Prostate gland (tissue), 2 donors: ENCODE measurements around the gene DOK6. TPM values are rescaled to one million over a fixed set of nuclear protein-coding genes. Genes with fewer than 3 reads are reported as not detected.

Experiments
- DNase-seq: peaks from one replicate; pipeline ENCODE4 v3.0.0-alpha.2; 2019; ENCODE audit warnings: low spot score
- H3K27ac ChIP-seq, 2 donors: fragments of 200-600 bp; sonication (generic); 2 replicates each; pipeline ENCODE4 v1.5.1; 2017 to 2019
- H3K27me3 ChIP-seq: fragments of 200-600 bp; sonication (generic); replicated peaks from 2 replicates; pipeline ENCODE4 v1.5.1; 2019; ENCODE audit not compliant: insufficient read depth
- H3K36me3 ChIP-seq, 2 donors: fragments of 200-600 bp; sonication (generic); 1 replicate in 1 of 2; 2 replicates in 1 of 2; pipeline versions ENCODE4 v1.5.1 to v1.8.1; 2017 to 2019
- H3K4me1 ChIP-seq: fragments of 200-600 bp; sonication (generic); replicated peaks from 2 replicates; pipeline ENCODE4 v1.5.1; 2019
- H3K4me3 ChIP-seq, 2 donors: fragments of 200-600 bp; sonication (generic); 2 replicates each; pipeline ENCODE4 v1.5.1; 2017 to 2019
- H3K9me3 ChIP-seq: fragments of 200-600 bp; sonication (generic); 2 replicates; pipeline ENCODE4 v1.5.1; 2017
- CTCF ChIP-seq, 4 experiments: fragments of 200-600 bp in 2 of 4; fragments of 450-650 bp in 2 of 4; sonication (generic) in 2 of 4; IDR thresholded peaks; 1 replicate in 3 of 4; 2 replicates in 1 of 4; pipeline ENCODE4 v1.5.1; 2016 to 2019; ENCODE audit warnings: antibody characterized with exemption in 4 of 4, mild to moderate bottlenecking in 2 of 4, moderate library complexity in 2 of 4
- POLR2A ChIP-seq: fragments of 450-650 bp; IDR thresholded peaks from one replicate; pipeline ENCODE4 v1.6.1; 2016; ENCODE audit warnings: antibody characterized with exemption, mild to moderate bottlenecking
- POLR2AphosphoS5 ChIP-seq: sonication (generic); formaldehyde crosslinking; IDR thresholded peaks from one replicate; pipeline ENCODE4 v1.6.1; 2017; ENCODE audit warnings: antibody characterized with exemption
- WGBS: methylation state at CpG from one replicate; pipeline ENCODE4 v1.1.5; 2018; 5-methylcytosine and 5-hydroxymethylcytosine counted together
- intact Hi-C: fragments of 100-400 bp; cut with DNase I; formaldehyde crosslinking; loops from one replicate; pipeline ENCODE4 v1.14.2; 2022
- total RNA-seq, 2 donors: library from RNA; depleted of rRNA; stranded (reverse); fragments of >200 nt; gene quantifications; one replicate each; pipeline ENCODE4 v1.1.0, GENCODE V29; 2016

DOK6 gene
- total RNA-seq, 2 donors from 2014 or later, result 0.73 to 1.0 TPM

DNA sequence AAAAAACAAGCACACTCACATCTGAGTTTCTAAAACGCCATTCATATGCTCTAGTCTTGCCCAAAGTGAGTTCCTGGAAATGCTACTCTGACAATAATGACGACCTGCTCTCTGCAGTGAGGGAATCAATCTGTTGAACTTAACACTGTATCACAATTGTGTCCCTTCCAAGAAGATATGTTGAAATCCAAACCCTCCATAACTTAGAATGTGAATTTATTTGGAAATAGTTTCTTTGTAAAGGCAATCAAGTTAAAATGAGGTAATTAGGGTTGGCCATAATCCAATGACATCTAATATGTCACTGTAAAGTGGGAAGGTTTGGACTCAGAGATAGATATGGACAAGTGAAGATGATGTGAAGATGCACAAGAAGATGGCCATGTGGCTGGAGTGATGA lies 282.5 kb downstream of the DOK6 start:
- WGBS, result 81% methylated on average over 2 of the region's 2 CpGs
- intact Hi-C loops, result no loop called here
- Histone ChIP-seq H3K4me1 (no peaks in the 10 kb centered on the region), H3K27ac (no peak overlapping the region), H3K27me3 (no peaks in the 10 kb centered on the region), H3K4me3 (no peak overlapping the region), H3K9me3 (no peaks in the 10 kb centered on the region), H3K36me3 (no peaks in the 10 kb centered on the region)
- no peak for TF ChIP-seq POLR2AphosphoS5
- no peak for TF ChIP-seq CTCF (IDR thresholded peaks at IDR 0.05)
- TF ChIP-seq POLR2A, result no peak
- DNase-seq, result no peak

GRCh38 chr18:69684789-69685188 lies 284.1 kb downstream of the DOK6 start:
- intact Hi-C loops, result no loop called here
- DNase-seq, result no peak
- WGBS, result 85% methylated on average over 2 of the region's 2 CpGs
- Histone ChIP-seq H3K27ac (no peak overlapping the region), H3K9me3 (no peaks in the 10 kb centered on the region), H3K4me3 (no peak overlapping the region), H3K36me3 (no peaks in the 10 kb centered on the region), H3K27me3 (no peaks in the 10 kb centered on the region), H3K4me1 (no peaks in the 10 kb centered on the region)
- TF ChIP-seq POLR2AphosphoS5 (no peak), CTCF (IDR thresholded peaks at IDR 0.05) (no peak)

- Histone ChIP-seq H3K4me1 (no peaks in the 10 kb centered on the region), H3K36me3 (no peaks in the 10 kb centered on the region), H3K27me3 (no peaks in the 10 kb centered on the region), H3K4me3 (no peak overlapping the region), H3K9me3 (no peaks in the 10 kb centered on the region), H3K27ac (no peak overlapping the region)
- no peak for DNase-seq
- WGBS, result 0% methylated on average over 1 of the region's 1 CpG
- TF ChIP-seq POLR2AphosphoS5, result no peak
- TF ChIP-seq CTCF (IDR thresholded peaks at IDR 0.05), result no peak
- TF ChIP-seq POLR2A, result no peak
- intact Hi-C loops, result no loop called here
These were observed 286.2 kb downstream of the DOK6 start for GRCh38 chr18:69686861-69687260.

GRCh38 chr18:69689121-69689759 lies 288.6 kb downstream of the DOK6 start:
- Histone ChIP-seq H3K9me3 (no peaks in the 10 kb centered on the region), H3K4me1 (no peaks in the 10 kb centered on the region), H3K27ac (no peak overlapping the region), H3K4me3 (no peak overlapping the region), H3K36me3 (no peaks in the 10 kb centered on the region), H3K27me3 (no peaks in the 10 kb centered on the region)
- DNase-seq, result no peak
- TF ChIP-seq POLR2A (no peak), CTCF (IDR thresholded peaks at IDR 0.05) (no peak), POLR2AphosphoS5 (no peak)
- WGBS, result 95% methylated on average over 2 of the region's 2 CpGs
- intact Hi-C loops, result no loop called here

DNA sequence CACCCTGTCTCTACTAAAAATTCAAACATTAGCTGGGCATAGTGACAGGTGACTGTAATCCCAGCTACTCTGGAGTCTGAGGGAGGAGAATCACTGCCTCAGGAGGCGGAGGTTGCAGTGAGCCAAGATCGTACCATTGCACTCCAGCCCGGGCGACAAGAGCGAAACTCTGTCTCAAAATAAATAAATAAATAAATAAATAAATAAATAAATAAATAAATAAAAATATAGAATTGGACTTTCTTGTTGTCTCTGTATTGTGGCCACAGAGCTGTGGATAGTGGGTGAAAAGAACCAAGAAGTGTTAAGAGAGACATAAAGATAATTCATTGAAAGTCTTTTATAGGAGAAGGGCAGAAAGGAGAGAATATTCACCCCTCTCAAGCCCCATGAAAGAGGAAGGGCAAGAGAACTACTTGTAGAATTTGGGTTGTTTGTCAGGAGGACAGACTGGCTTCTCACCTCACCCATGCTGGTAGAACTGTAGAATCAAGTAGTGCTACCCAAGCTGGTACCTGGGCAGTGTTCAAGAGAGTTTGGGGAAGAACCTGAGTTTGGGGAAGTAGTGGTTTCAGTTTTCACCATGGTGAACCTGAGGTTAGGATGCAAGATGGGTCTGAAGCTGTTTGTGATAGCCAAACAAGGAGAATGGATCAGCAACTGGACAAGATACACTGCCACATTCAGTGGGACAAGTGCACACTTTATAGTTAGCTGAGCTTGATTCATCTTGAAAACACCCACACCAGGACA lies 290.5 kb downstream of the DOK6 start:
- DNase-seq, result no peak
- 100% methylated on average over 5 of the region's 5 CpGs for WGBS
- no peak overlapping the region for H3K27ac ChIP-seq
- H3K27me3 ChIP-seq, result no peaks in the 10 kb centered on the region
- no peaks in the 10 kb centered on the region for H3K4me1 ChIP-seq
- intact Hi-C loops, result no loop called here
- H3K36me3 ChIP-seq, result no peaks in the 10 kb centered on the region
- no peak for TF ChIP-seq CTCF (IDR thresholded peaks at IDR 0.05)
- no peak for TF ChIP-seq POLR2A
- TF ChIP-seq POLR2AphosphoS5, result no peak
- H3K4me3 ChIP-seq, result no peak overlapping the region
- no peaks in the 10 kb centered on the region for H3K9me3 ChIP-seq
